Astrocyte (in vitro differentiated cells and primary cell): Measurements from ENCODE around the gene EDDM13. TPM values are rescaled to one million over a fixed set of nuclear protein-coding genes. Genes with fewer than 3 reads are reported as not detected.

Experiments used
- DNase-seq: peaks from one replicate; pipeline ENCODE4 v3.0.0-alpha.2; 2010; ENCODE audit warnings: low read depth
- FAIRE-seq: peaks from 2 replicates; lab custom pipeline; 2011; peaks lifted over from hg19 to GRCh38; lab: Jason Lieb, UNC
- H2AFZ ChIP-seq: 2 replicates; pipeline ENCODE4 v1.6.0; 2012; ENCODE audit warnings: low read depth, low read length, inconsistent platforms
- H3K27ac ChIP-seq: 2 replicates; pipeline ENCODE4 v1.5.1; 2011; ENCODE audit warnings: low read depth, low read length, inconsistent platforms
- H3K27me3 ChIP-seq: 2 replicates; pipeline ENCODE4 v1.6.0; 2011; ENCODE audit warnings: low read length, inconsistent platforms; ENCODE audit not compliant: insufficient read depth
- H3K36me3 ChIP-seq: 2 replicates; pipeline ENCODE4 v1.5.1; 2011; ENCODE audit warnings: low read length, inconsistent platforms; ENCODE audit not compliant: insufficient read depth
- H3K4me1 ChIP-seq: 2 replicates; pipeline ENCODE4 v1.5.1; 2011; ENCODE audit warnings: low read length, inconsistent platforms; ENCODE audit not compliant: insufficient read depth
- H3K4me2 ChIP-seq: 2 replicates; pipeline ENCODE4 v1.6.0; 2012; ENCODE audit warnings: low read length, inconsistent platforms
- H3K4me3 ChIP-seq: 2 replicates; pipeline ENCODE4 v1.5.1; 2011; ENCODE audit warnings: low read depth, mild to moderate bottlenecking, low read length, inconsistent platforms; ENCODE audit not compliant: insufficient read depth
- H3K79me2 ChIP-seq: 2 replicates; pipeline ENCODE4 v1.6.0; 2012; ENCODE audit warnings: mild to moderate bottlenecking, low read length, inconsistent platforms; ENCODE audit not compliant: insufficient read depth
- H3K9ac ChIP-seq: 2 replicates; pipeline ENCODE4 v1.6.0; 2012; ENCODE audit warnings: mild to moderate bottlenecking, low read length, inconsistent platforms
- H3K9me3 ChIP-seq: 2 replicates; pipeline ENCODE4 v1.5.1; 2012; ENCODE audit warnings: low read depth, mild to moderate bottlenecking, low read length, inconsistent platforms; ENCODE audit not compliant: insufficient read depth
- H4K20me1 ChIP-seq: 2 replicates; pipeline ENCODE4 v1.6.0; 2012; ENCODE audit warnings: low read length, inconsistent platforms; ENCODE audit not compliant: insufficient read depth
- H3K27ac Mint-ChIP-seq: one replicate; pipeline ENCODE4 v1.8.0; 2021; ENCODE audit warnings: mild to moderate bottlenecking, mixed read lengths; ENCODE audit not compliant: unreplicated experiment
- H3K27me3 Mint-ChIP-seq: one replicate; pipeline ENCODE4 v1.8.0; 2021; ENCODE audit warnings: low read depth, mixed read lengths; ENCODE audit not compliant: unreplicated experiment
- H3K36me3 Mint-ChIP-seq: one replicate; pipeline ENCODE4 v1.8.0; 2021; ENCODE audit warnings: low read depth, mixed read lengths; ENCODE audit not compliant: unreplicated experiment
- H3K4me1 Mint-ChIP-seq: one replicate; pipeline ENCODE4 v1.8.0; 2021; ENCODE audit warnings: low read depth, mixed read lengths; ENCODE audit not compliant: unreplicated experiment
- H3K4me3 Mint-ChIP-seq: one replicate; pipeline ENCODE4 v1.8.0; 2021; ENCODE audit warnings: mild to moderate bottlenecking, moderate library complexity, mixed read lengths; ENCODE audit not compliant: unreplicated experiment
- H3K9me3 Mint-ChIP-seq: one replicate; pipeline ENCODE4 v1.8.0; 2021; ENCODE audit warnings: mild to moderate bottlenecking, mixed read lengths; ENCODE audit not compliant: unreplicated experiment
- EZH2 ChIP-seq: IDR thresholded peaks from 2 replicates; pipeline ENCODE4 v1.6.1; 2012; ENCODE audit warnings: mild to moderate bottlenecking, low read length, inconsistent platforms; ENCODE audit not compliant: insufficient read depth
- total RNA-seq: library from RNA; stranded (reverse); gene quantifications from 2 replicates; pipeline ENCODE4 v1.2.1, GENCODE V29; 2021

The EDDM13 gene
- total RNA-seq, 1 donor from 2014 or later = not detected

- no peak overlapping the region for H2AFZ ChIP-seq
Observed at GRCh38 chr19:56356944-56357343, 84.4 kb downstream of the EDDM13 start.

More at GRCh38 chr19:56356944-56357343, 84.4 kb downstream of the EDDM13 start:
- H4K20me1 ChIP-seq = no peaks in the 10 kb centered on the region
- no peak overlapping the region for H3K4me2 ChIP-seq
- peaks cover 10% of the 10 kb centered on the region for H3K36me3 Mint-ChIP-seq
- no peaks in the 10 kb centered on the region for H3K27me3 ChIP-seq
- H3K9me3 Mint-ChIP-seq = peaks cover 20% of the 10 kb centered on the region
- no peak overlapping the region for H3K9ac ChIP-seq
- H3K4me1 ChIP-seq = no peaks in the 10 kb centered on the region
- H3K4me3 ChIP-seq = no peak overlapping the region
- no peaks in the 10 kb centered on the region for H3K79me2 ChIP-seq
- H3K36me3 ChIP-seq = no peaks in the 10 kb centered on the region
- DNase-seq (no peak), FAIRE-seq (no peak)
- H3K9me3 ChIP-seq = no peaks in the 10 kb centered on the region
- H3K27ac ChIP-seq = no peak overlapping the region
- no peak for TF ChIP-seq EZH2
- no peak overlapping the region for H3K27ac Mint-ChIP-seq
- H3K27me3 Mint-ChIP-seq = no peaks in the 10 kb centered on the region
- H3K4me1 Mint-ChIP-seq = no peaks in the 10 kb centered on the region
- H3K4me3 Mint-ChIP-seq = no peak overlapping the region

Other genes starting within 250 kb of the EDDM13 start
- gene ZNF787, start 151.5 kb upstream of the EDDM13 start, total RNA-seq = 35.0 and 36.3 TPM in 2 replicates
- gene ZNF444, start 131.5 kb upstream of the EDDM13 start, total RNA-seq = 34.7 and 34.8 TPM in 2 replicates
- not detected in 2 replicates for gene GALP, start 96.7 kb upstream of the EDDM13 start, total RNA-seq
- not detected in 2 replicates for gene ZSCAN5B, start 75.0 kb upstream of the EDDM13 start, total RNA-seq
- gene ZSCAN5C, start 70.5 kb upstream of the EDDM13 start, total RNA-seq = not detected in 2 replicates
- gene ZSCAN5A, start 42.1 kb downstream of the EDDM13 start, total RNA-seq = 6.6 and 7.2 TPM in 2 replicates
- gene ZNF582, start 120.8 kb downstream of the EDDM13 start, total RNA-seq = 3.6 and 4.9 TPM in 2 replicates
- gene ZNF583, start 131.6 kb downstream of the EDDM13 start, total RNA-seq = 6.4 and 8.1 TPM in 2 replicates
- 0.50 and 0.64 TPM in 2 replicates for gene ZNF667, start 204.6 kb downstream of the EDDM13 start, total RNA-seq
- gene ZNF471, start 235.1 kb downstream of the EDDM13 start, total RNA-seq = 0.26 and 0.77 TPM in 2 replicates